Activated CD8-positive, alpha-beta memory T cell treated with anti-CD3 and anti-CD28 coated beads, Interleukin-2, amount 50 U/mL, for 1 hour (primary cell): Measurements from ENCODE around the gene GULP1.

Experiments used
- DNase-seq: peaks from one replicate; pipeline ENCODE4 v3.0.0-alpha.2; 2020; ENCODE audit errors: extremely low read depth

The GULP1 gene

DNA sequence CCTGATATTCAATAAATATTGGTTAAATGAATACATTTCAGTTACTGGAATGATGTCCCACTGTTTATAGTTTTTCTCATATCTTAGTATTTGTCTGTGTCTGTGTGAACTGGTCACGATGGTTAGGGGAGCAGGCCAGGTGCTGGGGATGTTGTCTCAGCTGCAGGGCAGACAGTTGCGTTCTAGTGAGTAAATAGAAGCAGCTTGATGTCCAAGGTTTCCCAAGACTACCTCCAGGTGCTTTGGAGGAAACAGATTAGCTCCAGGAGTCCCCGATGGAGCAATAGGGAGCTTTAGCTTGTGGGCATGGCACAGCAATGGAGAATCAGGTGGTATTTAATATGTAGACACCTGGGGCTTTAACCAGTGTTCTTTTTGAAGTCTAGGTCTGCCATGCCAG lies 75.5 kb downstream of the GULP1 start:
- no peak for DNase-seq

DNA sequence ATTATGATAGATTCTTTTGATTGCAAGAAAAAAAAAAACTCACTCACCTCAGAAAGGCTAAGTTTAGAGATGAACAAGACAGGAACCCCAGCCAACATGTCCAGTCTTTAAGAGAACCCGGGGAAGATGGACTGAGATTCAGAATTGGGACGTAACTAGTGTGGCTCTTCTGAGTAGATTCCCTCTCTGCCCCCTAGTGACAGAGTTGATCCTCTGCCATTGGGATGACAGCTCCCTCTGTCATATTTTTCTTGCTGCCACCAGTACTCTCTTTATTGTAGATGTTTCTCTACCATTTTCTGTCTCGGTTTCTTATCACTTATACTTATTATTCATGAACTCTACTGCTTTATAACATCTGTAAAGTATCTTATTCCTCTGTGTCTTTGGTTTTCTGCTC lies 77.7 kb downstream of the GULP1 start:
- no peak for DNase-seq

DNA sequence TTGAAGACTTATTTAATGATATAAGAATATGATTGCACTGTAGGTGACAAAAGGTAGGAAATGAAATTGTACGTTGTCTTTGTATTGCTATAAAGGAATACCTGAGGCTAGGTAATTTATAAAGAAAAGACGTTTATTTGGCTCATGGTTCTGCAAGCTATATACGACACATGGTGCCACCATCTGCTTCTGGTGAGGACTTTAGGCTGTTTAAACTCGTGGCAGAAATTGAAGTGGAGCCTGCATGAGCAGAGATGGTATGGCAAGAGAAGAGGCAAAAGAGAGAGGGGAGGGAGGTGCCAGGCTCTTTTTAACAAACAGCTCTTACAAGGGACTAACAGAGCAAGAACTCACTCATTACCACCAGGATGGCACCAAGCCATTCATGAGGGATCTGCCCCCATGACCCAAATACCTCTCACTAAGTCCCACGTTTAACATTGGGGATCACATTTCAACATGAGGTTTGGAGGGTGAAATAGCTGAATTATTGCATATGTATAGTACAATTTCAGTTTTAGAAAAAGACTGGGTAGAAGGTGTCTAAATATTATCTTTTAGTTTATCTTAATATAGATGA lies 86.8 kb downstream of the GULP1 start:
- no peak for DNase-seq

DNA sequence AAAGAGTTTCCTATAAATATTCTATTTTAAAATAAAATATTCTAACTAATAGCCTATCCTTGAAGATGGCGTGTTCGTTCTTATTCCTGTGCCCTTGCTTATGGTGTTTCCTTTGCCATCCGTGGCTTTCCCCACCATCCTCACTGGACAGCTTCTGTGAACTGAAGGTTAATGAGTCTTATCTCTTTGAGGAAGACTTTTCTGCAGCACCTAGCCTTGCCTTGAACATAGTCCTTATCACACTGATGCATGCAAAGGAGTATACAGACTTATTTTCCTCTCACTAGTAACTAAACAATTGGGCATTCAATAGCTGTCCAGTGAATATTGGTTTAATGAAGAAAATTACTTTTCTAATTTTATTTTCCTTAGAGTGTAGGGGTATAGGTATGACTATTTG lies 88.1 kb downstream of the GULP1 start:
- no peak for DNase-seq

DNA sequence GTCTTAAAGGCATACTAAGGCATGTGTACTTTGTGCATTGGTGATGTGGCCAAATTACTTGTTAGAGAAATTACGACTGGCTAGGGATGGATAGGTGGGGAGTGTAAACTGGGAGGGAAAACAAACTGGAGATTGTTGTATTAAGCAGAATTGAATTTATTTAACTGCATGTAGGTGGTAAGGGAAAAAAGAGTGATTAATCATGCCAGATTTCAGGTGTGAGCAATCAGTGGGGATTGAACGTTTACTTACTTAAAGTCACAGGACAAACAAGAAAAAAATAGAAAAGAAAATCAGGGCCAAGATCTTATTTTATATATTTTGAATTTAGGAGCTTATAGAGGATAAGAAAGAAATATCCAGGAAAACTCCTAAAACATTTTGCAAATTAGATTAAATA lies 88.6 kb downstream of the GULP1 start:
- no peak for DNase-seq

DNA sequence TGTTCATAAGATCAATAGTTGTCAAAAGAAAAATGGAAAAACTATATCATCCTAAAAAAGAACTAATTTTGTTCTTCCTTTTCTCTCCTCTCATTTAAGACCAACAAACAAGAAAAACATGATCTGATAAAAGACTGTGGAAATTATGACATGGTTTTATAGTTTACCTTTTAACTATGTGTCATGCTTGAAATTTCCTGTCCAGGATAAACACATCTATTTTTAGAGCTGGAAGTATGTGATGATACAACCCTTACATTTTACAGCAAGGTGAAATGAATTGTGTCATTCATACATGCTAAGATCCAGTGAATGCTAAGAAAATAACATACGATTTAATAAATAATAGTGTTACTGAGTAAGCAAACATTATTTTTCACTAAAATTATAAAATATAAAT lies 89.9 kb downstream of the GULP1 start:
- no peak for DNase-seq

DNA sequence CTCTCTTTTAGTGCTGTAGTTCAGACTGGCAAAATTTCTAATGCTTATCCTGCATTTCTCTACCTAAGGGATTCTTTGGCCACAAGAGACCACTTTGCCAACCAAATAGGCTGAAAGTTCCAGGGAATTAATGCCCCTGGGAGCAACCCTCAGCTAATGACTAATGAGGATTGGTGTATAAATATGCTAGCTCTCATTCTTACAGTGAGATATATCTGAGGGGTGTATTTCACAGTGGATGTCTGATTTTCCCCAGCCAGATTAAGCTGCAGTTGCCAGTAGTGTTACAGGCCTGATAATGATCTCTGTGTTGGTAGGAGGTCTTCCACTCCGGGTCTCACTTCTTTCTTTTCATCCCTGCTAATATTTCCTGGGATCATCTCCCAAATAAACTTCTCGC lies 90.4 kb downstream of the GULP1 start:
- no peak for DNase-seq

DNA sequence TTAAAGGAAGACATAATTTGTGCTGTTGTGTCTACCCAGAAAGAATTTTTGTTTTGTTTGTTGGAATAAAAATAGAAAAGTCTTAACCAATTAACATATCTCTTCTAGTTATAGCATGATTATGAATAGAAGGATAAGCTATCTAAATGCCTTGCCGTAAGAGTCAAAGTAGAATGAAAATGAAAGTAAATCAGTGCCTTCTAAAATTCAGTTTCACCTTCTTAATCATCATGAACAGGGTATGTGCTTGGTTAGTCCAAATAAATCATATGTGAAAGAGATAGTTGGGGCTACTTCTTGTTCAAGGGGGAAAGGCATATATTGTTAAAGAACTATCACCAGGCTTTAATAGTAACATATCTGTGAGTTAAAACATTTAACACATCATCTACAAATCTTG lies 91.5 kb downstream of the GULP1 start:
- no peak for DNase-seq

DNA sequence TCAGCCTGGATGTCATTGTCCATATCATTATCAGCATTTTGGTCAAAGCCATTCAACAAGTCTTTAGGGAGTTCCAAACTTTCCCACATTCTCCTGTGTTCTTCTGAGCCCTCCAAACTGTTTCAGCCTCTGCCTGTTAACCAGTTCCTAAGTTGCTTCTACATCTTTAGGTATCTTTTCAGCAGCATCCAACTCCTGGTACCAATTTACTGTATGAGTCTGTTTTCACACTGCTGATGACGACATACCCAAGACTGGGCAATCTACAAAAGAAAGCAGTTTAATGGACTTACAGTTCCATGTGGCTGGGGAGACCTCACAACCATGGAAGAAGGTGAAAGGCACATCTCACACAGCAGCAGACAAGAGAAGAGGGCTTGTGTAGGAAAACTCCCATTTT lies 94.2 kb downstream of the GULP1 start:
- no peak for DNase-seq

DNA sequence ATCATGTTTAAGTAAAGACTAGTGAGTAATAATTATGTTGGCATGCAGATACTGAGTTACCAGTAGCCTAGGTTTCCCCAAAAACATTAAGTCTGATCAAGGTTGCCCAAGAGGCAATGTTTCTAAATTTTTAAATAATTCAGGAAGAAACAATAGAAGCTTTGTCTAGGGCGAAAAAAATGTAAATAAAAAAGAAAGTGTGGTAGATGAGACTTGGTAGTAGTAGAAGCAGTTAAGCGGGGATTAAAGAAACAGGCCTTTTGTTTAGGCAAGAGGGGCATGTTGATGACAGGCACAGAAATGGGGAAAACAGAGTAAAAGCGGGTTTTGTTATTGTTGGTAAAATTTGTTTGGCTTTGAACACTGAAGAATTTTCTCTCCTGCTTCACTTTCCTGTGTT lies 97.2 kb downstream of the GULP1 start:
- DNase-seq: no peak

DNA sequence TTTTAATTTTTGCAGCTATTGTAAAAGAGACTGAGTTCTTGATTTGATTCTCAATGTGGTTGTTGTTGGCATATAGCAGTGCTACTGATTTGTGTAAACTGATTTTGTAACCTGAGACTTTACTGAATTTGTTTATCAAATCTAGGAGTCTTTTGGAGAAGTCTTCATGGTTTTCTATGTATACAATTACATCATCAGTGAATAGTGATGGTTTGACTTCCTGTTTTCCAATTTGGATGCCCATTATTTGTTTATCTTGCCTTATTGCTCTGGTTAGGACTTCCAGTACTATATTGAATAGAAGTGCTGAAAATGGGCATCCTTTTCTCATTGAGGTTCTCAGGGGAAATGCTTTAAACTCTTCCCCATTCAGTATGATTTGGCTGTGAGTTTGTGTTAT lies 99.7 kb downstream of the GULP1 start:
- no peak for DNase-seq

DNA sequence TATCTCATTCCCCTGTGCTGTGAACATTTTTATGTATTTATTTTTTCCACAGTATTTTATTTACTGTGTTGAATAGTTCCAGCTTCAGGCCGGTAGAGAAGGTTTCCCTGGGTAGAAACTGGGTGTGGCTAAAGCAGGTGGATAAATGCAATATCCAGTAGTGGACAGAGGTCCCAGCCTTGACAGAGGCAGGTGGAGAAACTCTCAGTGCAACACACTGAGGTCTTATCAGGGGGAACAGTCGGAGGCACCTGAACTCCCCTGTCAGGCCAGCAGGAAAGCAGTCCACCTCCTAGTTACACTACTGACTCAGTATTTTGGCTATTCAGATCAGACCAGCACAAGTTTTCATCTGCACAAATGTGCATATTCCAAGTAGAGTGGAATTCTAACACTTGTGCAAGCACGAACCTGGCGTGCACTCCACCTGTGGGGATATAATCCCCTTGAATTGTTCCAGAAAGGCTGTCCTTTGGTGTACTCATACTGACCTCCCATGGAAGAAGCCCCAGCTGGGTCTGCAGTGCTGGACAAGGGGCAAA lies 103.3 kb downstream of the GULP1 start:
- no peak for DNase-seq

DNA sequence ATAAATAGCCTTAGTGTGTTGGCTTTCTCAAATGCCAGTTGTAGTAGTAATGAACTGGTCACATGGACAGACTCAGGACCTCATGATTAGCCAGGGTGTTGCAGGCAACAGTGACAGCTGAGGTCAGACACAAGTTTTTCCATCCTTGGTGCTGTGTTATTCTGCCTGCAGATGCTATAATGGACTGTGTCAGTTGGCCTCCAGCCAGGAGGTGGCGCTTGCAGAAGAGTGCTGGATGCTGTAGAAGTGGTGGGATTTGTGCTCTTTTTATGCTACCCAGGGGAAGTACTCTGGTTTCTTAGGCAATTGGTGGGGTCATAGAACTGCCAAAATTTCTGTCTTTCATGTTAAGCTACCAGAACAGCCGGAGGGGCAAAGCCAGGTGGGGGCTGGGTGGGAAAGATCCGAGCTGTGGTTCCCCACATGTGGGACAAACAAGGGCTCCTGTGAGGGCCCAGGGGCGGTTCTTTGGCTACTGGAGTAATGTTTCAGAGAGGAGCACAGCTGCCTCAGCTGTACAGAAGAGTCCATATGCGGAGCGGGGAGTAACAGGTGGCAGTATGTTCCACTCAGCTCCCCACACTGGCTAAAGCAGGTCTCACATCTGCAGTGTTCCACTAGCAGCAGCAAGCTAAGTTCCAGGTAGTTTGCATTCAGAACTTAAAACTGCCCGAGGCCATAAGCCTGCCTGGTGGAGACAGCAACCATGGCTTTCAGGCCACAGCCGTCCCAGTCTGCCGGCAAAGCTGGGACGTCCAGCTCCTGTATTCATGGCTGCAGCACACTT lies 104.4 kb downstream of the GULP1 start:
- DNase-seq: no peak

DNA sequence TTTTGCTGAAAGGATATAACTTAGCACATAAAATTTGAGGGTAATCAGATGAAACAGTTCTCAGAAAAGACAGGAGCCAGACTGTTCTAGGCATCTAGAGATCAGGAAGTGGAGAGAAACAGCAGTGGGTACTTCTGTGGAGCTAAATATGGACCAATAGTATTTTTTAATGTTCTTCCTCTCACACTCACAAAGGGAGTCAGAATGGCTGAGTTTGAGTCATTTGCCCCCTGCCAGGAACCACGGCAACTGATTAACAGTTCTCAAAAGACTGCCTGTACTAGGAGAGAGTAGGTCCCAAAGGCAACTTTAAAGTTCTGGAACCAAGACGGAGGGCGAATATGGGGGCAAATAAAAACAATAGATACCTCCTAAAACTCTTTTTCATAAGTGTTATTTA lies 107.5 kb downstream of the GULP1 start:
- no peak for DNase-seq

DNA sequence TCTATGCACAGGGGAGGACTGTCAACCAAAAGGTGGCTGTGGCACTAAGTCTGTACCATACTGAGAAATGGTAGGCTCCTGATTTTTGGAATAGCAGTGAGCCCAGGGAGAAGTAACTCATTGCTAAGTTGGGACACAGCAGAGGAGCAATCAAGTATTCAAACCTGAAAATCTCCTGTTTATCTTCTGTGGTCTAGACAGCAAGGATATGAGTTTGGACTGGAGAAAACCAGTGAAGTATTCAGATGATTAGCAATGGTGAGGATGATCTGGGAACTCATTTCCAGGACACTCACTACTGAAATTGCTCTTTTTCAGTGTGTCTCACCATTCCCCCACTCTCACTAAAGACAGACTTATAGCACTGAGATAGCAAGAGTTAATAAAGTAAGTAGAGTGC lies 112.0 kb downstream of the GULP1 start:
- DNase-seq: no peak

DNA sequence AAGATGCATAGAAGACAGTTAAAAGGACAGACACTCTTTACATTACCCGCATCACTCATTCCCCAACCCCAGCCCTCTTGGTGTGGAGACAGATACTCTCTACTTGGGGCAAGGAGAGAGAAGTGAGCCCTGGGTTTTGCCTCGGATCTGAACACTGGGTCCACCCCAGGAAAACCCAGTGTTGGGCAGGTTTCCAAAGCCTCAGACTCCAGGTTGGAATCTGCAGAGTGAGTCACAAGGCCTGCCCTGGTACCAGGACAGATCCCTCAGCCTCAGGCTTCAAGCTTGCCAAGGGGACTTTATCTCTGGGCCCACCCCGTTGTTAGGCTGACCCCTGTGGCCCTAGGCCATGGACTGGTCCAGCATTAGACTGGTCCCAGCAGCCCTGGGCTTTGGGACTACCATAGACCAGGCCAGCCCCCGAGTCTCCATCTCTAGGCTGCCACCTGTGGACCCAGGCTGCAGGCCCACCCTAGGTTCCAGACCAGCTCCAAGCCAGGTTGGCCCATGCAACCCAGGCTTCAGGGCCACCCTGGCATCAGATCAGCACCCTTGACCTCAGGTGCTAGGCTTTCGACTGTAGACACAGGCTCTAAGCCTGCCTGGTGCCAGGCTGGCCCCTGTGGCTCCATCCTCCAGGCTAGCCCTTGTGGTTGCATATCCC lies 112.8 kb downstream of the GULP1 start:
- no peak for DNase-seq

DNA sequence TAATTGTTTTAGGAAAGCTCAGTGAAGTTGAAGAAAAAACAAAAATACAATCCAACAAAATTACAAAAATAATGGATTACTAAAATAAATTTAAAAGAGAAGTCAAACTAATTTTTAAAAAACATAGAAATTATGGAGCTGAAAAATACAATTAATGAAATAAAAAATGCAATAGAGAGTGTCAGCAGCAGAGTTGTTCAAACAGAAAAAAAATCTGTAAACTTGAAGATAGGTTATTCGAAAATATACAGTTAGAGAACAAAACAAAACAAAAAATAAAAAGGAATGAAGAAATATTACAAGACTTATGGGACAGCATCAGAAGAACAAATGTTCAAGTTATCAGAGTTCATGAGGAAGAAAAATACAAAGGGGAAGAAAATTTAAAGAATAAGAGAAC lies 114.7 kb downstream of the GULP1 start:
- DNase-seq: no peak

DNA sequence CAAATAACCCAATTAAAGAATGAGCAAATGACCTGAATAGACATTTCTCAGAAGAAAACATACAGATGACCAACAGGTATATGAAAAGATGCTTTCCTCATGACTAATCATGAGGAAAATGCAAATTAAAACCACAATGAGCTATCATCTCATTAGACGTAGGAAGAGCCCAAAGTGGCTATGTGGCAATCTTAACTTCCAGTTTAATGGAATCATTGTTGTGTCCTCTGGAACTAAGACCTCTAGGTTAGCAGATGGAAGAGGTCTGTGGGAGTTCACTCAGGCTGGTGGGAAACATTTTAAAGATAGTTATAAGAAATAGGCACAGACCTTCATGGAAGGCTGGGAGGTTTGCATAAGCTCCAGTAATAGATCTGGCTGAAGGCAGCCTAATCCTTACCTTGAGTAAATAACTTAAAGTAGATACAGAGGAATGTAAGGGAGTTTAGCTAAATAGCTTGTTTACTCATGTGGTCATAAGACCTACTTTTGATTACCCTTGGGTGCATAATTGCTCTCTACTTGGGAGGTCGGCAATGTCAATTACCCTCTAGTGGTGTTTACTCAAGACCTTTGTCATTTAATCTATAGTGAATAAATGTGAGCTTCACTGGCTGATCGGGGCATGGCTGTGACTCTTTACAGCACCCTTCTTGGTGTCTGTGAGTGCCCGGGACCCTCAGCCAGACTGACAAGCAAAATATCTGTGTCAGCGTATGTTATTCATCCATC lies 119.0 kb downstream of the GULP1 start:
- DNase-seq: no peak

DNA sequence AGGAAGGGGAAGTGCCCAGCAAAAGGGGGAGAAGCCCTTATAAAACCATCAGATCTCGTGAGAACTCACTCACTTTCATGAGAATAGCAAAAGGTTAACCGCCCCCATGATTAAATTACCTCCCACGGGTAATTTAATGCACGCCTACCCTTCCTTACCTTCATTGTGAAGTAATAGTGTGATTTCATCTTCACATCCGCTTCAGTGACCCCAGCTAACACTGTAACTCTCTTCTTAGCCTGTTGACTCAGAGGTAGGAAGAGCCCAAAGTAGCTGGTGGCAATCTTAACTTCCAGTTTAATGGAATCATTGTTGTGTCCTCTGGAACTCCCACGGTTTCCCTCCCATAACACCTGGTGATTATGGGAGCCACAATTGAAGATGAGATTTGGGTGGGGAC lies 120.5 kb downstream of the GULP1 start:
- DNase-seq: no peak

DNA sequence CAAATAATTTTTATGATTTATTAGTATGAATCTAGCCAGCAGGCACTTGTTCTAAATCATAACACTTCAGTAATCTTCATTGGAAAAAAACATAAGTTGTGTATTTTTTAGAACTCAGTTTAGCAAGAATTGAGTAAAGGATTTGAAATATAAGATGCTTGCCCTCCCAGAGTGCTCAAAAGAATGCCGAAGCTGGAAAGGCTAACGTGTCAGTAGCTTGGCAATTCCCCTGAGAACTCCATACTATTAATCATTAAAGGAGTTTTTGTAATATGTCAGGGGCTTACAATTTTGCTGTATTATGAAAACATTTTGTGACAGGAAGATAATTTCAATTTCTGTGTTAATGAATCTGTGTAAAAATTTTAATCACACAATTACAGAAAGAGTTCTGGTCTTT lies 122.7 kb downstream of the GULP1 start:
- no peak for DNase-seq

DNA sequence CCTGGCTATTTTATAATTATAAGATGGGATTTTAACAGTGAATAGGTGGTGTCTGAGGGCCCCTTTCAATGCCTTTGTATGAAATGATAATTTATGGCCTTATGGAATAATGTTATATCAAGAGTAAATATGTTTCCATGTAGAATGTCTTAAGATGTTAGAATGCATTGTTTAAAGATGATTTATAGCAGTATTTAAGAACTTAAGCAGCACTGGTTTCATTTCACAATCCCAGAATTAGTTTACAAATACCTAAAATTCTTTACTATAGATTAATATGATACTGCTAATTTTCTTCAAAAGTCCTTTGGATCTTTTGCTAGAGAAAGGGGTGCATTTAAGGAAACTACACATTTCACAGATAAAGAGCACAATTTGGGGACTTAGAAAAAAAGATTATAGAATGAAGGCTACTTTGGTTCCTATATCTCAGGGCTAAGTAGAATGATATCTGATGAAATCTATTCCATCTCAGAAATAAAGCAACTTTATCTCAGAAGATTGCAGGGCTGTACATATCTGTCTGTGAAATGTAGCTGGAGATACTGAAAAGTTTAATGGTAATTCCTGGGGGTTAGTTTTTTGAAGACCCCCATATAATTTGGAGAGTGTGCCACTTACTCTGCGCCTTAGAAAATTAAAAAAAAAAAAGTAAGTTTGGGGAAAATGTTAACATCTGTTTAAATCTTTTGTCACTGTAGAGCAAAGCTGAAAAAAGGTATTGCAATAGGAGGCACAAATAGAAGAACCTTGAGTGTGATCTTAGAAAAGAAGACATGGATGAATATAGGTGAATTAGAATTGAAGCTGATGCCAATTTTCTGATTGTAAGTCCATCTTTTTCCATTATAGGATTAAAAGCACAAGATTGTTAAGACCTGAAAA lies 123.4 kb downstream of the GULP1 start:
- no peak for DNase-seq

DNA sequence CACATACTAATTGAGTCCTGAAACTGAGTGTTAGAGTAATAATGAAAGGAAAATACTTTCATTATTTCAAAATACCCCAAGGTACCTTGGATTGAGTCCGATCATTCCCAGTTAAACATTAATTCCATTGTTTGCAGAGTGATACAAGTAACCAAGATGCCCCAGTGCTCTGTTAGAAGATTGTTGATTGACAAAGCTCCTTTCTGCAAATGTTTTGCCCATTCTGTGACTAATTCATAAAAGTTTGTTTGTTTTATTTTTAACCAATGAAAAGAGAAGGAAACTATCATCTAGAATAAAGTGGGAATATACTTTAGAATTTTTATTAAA lies 124.0 kb downstream of the GULP1 start:
- no peak for DNase-seq
